ENCODE measurements around the gene NKAIN2. TPM values are rescaled to one million over a fixed set of nuclear protein-coding genes. Genes with fewer than 3 reads are reported as not detected.
A peak's percentile ranks its signal among the peaks of the same experiment; 100 is the strongest.

Gene NKAIN2
- total and polyA plus RNA-seq, 7 donors, result 0.08 to 13.5 (median 1.1) TPM

- H3K27me3 ChIP-seq (ENCODE audit: insufficient read depth in 3 of 3, low read length in 2 of 3), result no peaks in the 10 kb centered on the region
- WGBS, 3 donors, result 49 to 62% (median 51%) methylated on average over 3 of the region's 3 CpGs
- no peak overlapping the region for H3K27ac ChIP-seq
- H3K36me3 ChIP-seq (ENCODE audit: insufficient read depth in 1 of 2, low read depth in 1 of 2), result no peaks in the 10 kb centered on the region
- ATAC-seq (peak; percentile 32 to 54 (median 50)), DNase-seq (no peak)
- no peak for TF ChIP-seq CTCF (IDR thresholded peaks at IDR 0.05)
- no peaks in the 10 kb centered on the region for H3K4me1 ChIP-seq
- intact Hi-C loops (cut with DNase I), result no loop called here
- H3K9me3 ChIP-seq, result no peaks in the 10 kb centered on the region
- H3K4me3 ChIP-seq, result no peak overlapping the region
Measured at GRCh38 chr6:123810214-123810613, 6.5 kb downstream of the NKAIN2 start.

- 69 to 94% (median 78%) methylated on average over 2 of the region's 2 CpGs for WGBS, 3 donors
- intact Hi-C loops (cut with DNase I), result no loop called here
- DNase-seq, result no peak
- TF ChIP-seq CTCF (IDR thresholded peaks at IDR 0.05), result no peak
- Histone ChIP-seq H3K36me3 (ENCODE audit: insufficient read depth in 1 of 2, low read depth in 1 of 2) (no peaks in the 10 kb centered on the region), H3K27ac (no peak overlapping the region), H3K4me1 (no peaks in the 10 kb centered on the region), H3K27me3 (ENCODE audit: insufficient read depth in 3 of 3, low read length in 2 of 3) (no peaks in the 10 kb centered on the region), H3K4me3 (no peak overlapping the region), H3K9me3 (no peaks in the 10 kb centered on the region)
- ATAC-seq, result peak in 1 of 4 donors; percentile 37
Measured at GRCh38 chr6:123810948-123811347, 7.3 kb downstream of the NKAIN2 start.

GRCh38 chr6:123811378-123811777 lies 7.7 kb downstream of the NKAIN2 start:
- intact Hi-C loops (cut with DNase I), result no loop called here
- no peaks in the 10 kb centered on the region for H3K9me3 ChIP-seq
- no peak overlapping the region for H3K27ac ChIP-seq
- TF ChIP-seq CTCF (IDR thresholded peaks at IDR 0.05), result no peak
- DNase-seq, result no peak
- ATAC-seq, result peak in 1 of 4 donors; percentile 27
- H3K4me1 ChIP-seq, result no peaks in the 10 kb centered on the region
- H3K36me3 ChIP-seq (ENCODE audit: insufficient read depth in 1 of 2, low read depth in 1 of 2), result no peaks in the 10 kb centered on the region
- H3K4me3 ChIP-seq, result no peak overlapping the region
- WGBS, 3 donors, result 12 to 70% (median 39%) methylated on average over 1 of the region's 1 CpG
- H3K27me3 ChIP-seq (ENCODE audit: insufficient read depth in 3 of 3, low read length in 2 of 3), result no peaks in the 10 kb centered on the region

GRCh38 chr6:123812621-123813020 lies 9.0 kb downstream of the NKAIN2 start:
- Histone ChIP-seq H3K36me3 (ENCODE audit: insufficient read depth in 1 of 2, low read depth in 1 of 2) (no peaks in the 10 kb centered on the region), H3K27me3 (ENCODE audit: insufficient read depth in 3 of 3, low read length in 2 of 3) (no peaks in the 10 kb centered on the region), H3K4me1 (no peaks in the 10 kb centered on the region), H3K27ac (no peak overlapping the region), H3K4me3 (no peak overlapping the region), H3K9me3 (no peaks in the 10 kb centered on the region)
- no peak for TF ChIP-seq CTCF (IDR thresholded peaks at IDR 0.05)
- intact Hi-C loops (cut with DNase I), result no loop called here
- DNase-seq, result no peak
- WGBS, 3 donors, result 77 to 82% (median 79%) methylated on average over 2 of the region's 2 CpGs
- ATAC-seq, result no peak

- DNase-seq, result no peak
- no peaks in the 10 kb centered on the region for H3K27me3 ChIP-seq (ENCODE audit: insufficient read depth in 3 of 3, low read length in 2 of 3)
- no peak overlapping the region for H3K27ac ChIP-seq
- intact Hi-C loops (cut with DNase I), result no loop called here
- H3K4me1 ChIP-seq, result no peaks in the 10 kb centered on the region
- H3K4me3 ChIP-seq, result no peak overlapping the region
- no peak for ATAC-seq
- 78 to 86% (median 84%) methylated on average over 2 of the region's 2 CpGs for WGBS, 3 donors
- TF ChIP-seq CTCF (IDR thresholded peaks at IDR 0.05), result no peak
- H3K36me3 ChIP-seq (ENCODE audit: insufficient read depth in 1 of 2, low read depth in 1 of 2), result no peaks in the 10 kb centered on the region
- no peaks in the 10 kb centered on the region for H3K9me3 ChIP-seq
Measured at GRCh38 chr6:123821112-123821511, 17.4 kb downstream of the NKAIN2 start.
